K562 (cell line): ENCODE results near the gene PTPN9. TPM values are rescaled to one million over a fixed set of nuclear protein-coding genes. Genes with fewer than 3 reads are reported as not detected.

Source experiments
- ARNT ChIP-seq, 2 experiments: fragments of 450-650 bp; IDR thresholded peaks; 2 replicates each; pipeline ENCODE4 v1.6.1; 2016; ENCODE audit warnings: mild to moderate bottlenecking in 1 of 2
- CREM ChIP-seq: IDR thresholded peaks from 2 replicates; pipeline ENCODE4 v1.6.1; 2014; ENCODE audit warnings: antibody characterized with exemption, low read depth
- ETS2 ChIP-seq: IDR thresholded peaks from 2 replicates; pipeline ENCODE4 v1.6.1; 2016; ENCODE audit warnings: borderline replicate concordance, missing genetic modification characterization, mild to moderate bottlenecking, moderate library complexity, missing compliant biosample characterization; ENCODE audit not compliant: poor library complexity, severe bottlenecking
- JUNB ChIP-seq: fragments of 450-650 bp; formaldehyde crosslinking; conservative IDR thresholded peaks from 2 replicates; pipeline ENCODE4 v1.4.0; 2020; ENCODE audit warnings: mild to moderate bottlenecking
- MYBL2 ChIP-seq, 2 experiments: fragments of 450-650 bp in 1 of 2; sonication (generic) in 1 of 2; formaldehyde crosslinking in 1 of 2; IDR thresholded peaks; 2 replicates each; pipeline versions ENCODE4 v1.6.1 to v1.8.1; 2017 to 2022; ENCODE audit warnings: borderline replicate concordance in 1 of 2, inconsistent platforms in 1 of 2, low read depth in 1 of 2, mild to moderate bottlenecking in 1 of 2, missing genetic modification reagents in 1 of 2, moderate library complexity in 1 of 2
- NELFE ChIP-seq: IDR thresholded peaks from 2 replicates; pipeline ENCODE4 v1.6.1; 2011; ENCODE audit warnings: mild to moderate bottlenecking; ENCODE audit not compliant: insufficient read depth, insufficient read length
- SAFB ChIP-seq: fragments of 200-400 bp; formaldehyde crosslinking; IDR thresholded peaks from 2 replicates; pipeline ENCODE4 v1.6.1; 2017; ENCODE audit warnings: low read depth, low read length, borderline replicate concordance
- SETDB1 ChIP-seq: IDR thresholded peaks from one replicate; pipeline ENCODE4 v1.6.1; 2012; ENCODE audit warnings: low read length, control low read depth, inconsistent platforms
- SIN3B ChIP-seq: fragments of 450-650 bp; IDR thresholded peaks from 2 replicates; pipeline ENCODE4 v1.6.1; 2017; ENCODE audit warnings: low read depth, mild to moderate bottlenecking, moderate library complexity
- WHSC1 ChIP-seq: IDR thresholded peaks from one replicate; pipeline ENCODE4 v1.6.1; 2012; ENCODE audit warnings: low read length, control low read depth, inconsistent platforms
- ZNF277 ChIP-seq: fragments of 250-450 bp; sonication (Bioruptor Pico); IDR thresholded peaks from 2 replicates; pipeline ENCODE4 v1.8.0; 2022; ENCODE audit warnings: inconsistent platforms, mild to moderate bottlenecking, moderate library complexity, borderline replicate concordance
- ZNF395 ChIP-seq: fragments of 200-800 bp; sonication (Bioruptor generic); IDR thresholded peaks from 2 replicates; pipeline ENCODE4 v1.6.1; 2017; ENCODE audit warnings: missing genetic modification characterization, missing compliant biosample characterization
- polyA plus RNA-seq, 8 experiments: library from polyadenylated mRNA; depleted of rRNA in 4 of 8; stranded (reverse) in 5 of 8; unstranded in 3 of 8; fragments of >200 nt; fragmentation: Nextera tagmentation in 2 of 8; fragmentation: Illumina TruSeq in 1 of 8; extraction: Ambion mirVana in 2 of 8; extraction: Trizol in 1 of 8; gene quantifications; 2 replicates each; pipeline versions ENCODE4 v1.2.1 to v1.2.3, GENCODE V29; 2011 to 2014; ENCODE audit warnings: inconsistent platforms in 1 of 8, missing spikeins in 1 of 8
- total RNA-seq, 7 experiments: library from RNA; depleted of rRNA in 6 of 7; stranded (reverse); fragments of >200 nt in 6 of 7; fragmentation: Illumina TruSeq in 2 of 7; extraction: Trizol in 2 of 7; gene quantifications; 2 replicates each; pipeline versions ENCODE4 v1.2.1 to v1.2.3, GENCODE V29; 2011 to 2021; ENCODE audit warnings: low replicate concordance in 1 of 7
- TF ChIP-seq, protein P1 (sequence below), 2 experiments: fragments of 200-800 bp in 1 of 2; sonication (Bioruptor generic) in 1 of 2; sonication (generic) in 1 of 2; formaldehyde crosslinking in 1 of 2; IDR thresholded peaks in 1 of 2; conservative IDR thresholded peaks in 1 of 2; 2 replicates each; pipeline versions ENCODE4 v1.5.0 to v1.6.1; 2016 to 2020; ENCODE audit warnings: missing compliant biosample characterization in 1 of 2, missing genetic modification characterization in 1 of 2, missing genetic modification reagents in 1 of 2
- TF ChIP-seq, protein P2 (sequence below), 2 experiments: fragments of 450-650 bp in 1 of 2; IDR thresholded peaks; 2 replicates each; pipeline ENCODE4 v1.6.1; 2011 to 2017; ENCODE audit warnings: low read depth in 2 of 2, antibody characterized with exemption in 1 of 2, borderline replicate concordance in 1 of 2, low read length in 1 of 2, mild to moderate bottlenecking in 1 of 2, mixed read lengths in 1 of 2; ENCODE audit not compliant: control insufficient read depth in 1 of 2
- TF ChIP-seq, protein P3 (sequence below): sonication (generic); formaldehyde crosslinking; IDR thresholded peaks from 2 replicates; pipeline ENCODE4 v1.8.1; 2023; ENCODE audit warnings: mild to moderate bottlenecking, missing genetic modification reagents

Gene PTPN9
- total and polyA plus RNA-seq, 9 of the 15 experiments (the other 6 are each of a cell fraction or from before 2014, with no cell fraction given): 5.0 to 24.0 (median 14.2) TPM

GRCh38 chr15:75453703-75454470, 125.2 kb downstream of the PTPN9 start (continued):
- TF ChIP-seq ETS2 (tag) (no peak), MYBL2 (IDR thresholded peaks at IDR 0.05; ENCODE audit: low read depth) (no peak), MYBL2 (CRISPR knock-in tag; IDR thresholded peaks at IDR 0.05; ENCODE audit: borderline replicate concordance) (no peak), JUNB (CRISPR knock-in tag) (no peak), ARNT (IDR thresholded peaks at IDR 0.05) (no peak), NELFE (no peak), SIN3B (peak; percentile 61; the same call in 1 of the 2 replicates), CREM (peak; percentile 79), WHSC1 (no peak), SETDB1 (no peak), SAFB (no peak), ZNF277 (CRISPR knock-in tag) (no peak), ZNF395 (CRISPR knock-in tag) (no peak)
- TF ChIP-seq, protein P1, sequence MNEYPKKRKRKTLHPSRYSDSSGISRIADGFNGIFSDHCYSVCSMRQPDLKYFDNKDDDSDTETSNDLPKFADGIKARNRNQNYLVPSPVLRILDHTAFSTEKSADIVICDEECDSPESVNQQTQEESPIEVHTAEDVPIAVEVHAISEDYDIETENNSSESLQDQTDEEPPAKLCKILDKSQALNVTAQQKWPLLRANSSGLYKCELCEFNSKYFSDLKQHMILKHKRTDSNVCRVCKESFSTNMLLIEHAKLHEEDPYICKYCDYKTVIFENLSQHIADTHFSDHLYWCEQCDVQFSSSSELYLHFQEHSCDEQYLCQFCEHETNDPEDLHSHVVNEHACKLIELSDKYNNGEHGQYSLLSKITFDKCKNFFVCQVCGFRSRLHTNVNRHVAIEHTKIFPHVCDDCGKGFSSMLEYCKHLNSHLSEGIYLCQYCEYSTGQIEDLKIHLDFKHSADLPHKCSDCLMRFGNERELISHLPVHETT (CRISPR knock-in tag; conservative IDR thresholded peaks at IDR 0.05 in 1 of 2, IDR thresholded peaks at IDR 0.05 in 1 of 2): peak in 1 of 2 experiments; percentile 98; a peak in 2 of 4 replicates
- TF ChIP-seq, protein P2, sequence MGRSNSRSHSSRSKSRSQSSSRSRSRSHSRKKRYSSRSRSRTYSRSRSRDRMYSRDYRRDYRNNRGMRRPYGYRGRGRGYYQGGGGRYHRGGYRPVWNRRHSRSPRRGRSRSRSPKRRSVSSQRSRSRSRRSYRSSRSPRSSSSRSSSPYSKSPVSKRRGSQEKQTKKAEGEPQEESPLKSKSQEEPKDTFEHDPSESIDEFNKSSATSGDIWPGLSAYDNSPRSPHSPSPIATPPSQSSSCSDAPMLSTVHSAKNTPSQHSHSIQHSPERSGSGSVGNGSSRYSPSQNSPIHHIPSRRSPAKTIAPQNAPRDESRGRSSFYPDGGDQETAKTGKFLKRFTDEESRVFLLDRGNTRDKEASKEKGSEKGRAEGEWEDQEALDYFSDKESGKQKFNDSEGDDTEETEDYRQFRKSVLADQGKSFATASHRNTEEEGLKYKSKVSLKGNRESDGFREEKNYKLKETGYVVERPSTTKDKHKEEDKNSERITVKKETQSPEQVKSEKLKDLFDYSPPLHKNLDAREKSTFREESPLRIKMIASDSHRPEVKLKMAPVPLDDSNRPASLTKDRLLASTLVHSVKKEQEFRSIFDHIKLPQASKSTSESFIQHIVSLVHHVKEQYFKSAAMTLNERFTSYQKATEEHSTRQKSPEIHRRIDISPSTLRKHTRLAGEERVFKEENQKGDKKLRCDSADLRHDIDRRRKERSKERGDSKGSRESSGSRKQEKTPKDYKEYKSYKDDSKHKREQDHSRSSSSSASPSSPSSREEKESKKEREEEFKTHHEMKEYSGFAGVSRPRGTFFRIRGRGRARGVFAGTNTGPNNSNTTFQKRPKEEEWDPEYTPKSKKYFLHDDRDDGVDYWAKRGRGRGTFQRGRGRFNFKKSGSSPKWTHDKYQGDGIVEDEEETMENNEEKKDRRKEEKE (IDR thresholded peaks at IDR 0.05; ENCODE audit: borderline replicate concordance in 1 of 2, control insufficient read depth in 1 of 2, low read depth in 2 of 2, low read length in 1 of 2): no peak
- TF ChIP-seq, protein P3, sequence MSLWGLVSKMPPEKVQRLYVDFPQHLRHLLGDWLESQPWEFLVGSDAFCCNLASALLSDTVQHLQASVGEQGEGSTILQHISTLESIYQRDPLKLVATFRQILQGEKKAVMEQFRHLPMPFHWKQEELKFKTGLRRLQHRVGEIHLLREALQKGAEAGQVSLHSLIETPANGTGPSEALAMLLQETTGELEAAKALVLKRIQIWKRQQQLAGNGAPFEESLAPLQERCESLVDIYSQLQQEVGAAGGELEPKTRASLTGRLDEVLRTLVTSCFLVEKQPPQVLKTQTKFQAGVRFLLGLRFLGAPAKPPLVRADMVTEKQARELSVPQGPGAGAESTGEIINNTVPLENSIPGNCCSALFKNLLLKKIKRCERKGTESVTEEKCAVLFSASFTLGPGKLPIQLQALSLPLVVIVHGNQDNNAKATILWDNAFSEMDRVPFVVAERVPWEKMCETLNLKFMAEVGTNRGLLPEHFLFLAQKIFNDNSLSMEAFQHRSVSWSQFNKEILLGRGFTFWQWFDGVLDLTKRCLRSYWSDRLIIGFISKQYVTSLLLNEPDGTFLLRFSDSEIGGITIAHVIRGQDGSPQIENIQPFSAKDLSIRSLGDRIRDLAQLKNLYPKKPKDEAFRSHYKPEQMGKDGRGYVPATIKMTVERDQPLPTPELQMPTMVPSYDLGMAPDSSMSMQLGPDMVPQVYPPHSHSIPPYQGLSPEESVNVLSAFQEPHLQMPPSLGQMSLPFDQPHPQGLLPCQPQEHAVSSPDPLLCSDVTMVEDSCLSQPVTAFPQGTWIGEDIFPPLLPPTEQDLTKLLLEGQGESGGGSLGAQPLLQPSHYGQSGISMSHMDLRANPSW: no peak
